ENCODE measurements around the gene DRAXIN. TPM values are rescaled to one million over a fixed set of nuclear protein-coding genes. Genes with fewer than 3 reads are reported as not detected.

DRAXIN gene
- total RNA-seq, 1 donor from 2014 or later, result 1.7 TPM

DNA sequence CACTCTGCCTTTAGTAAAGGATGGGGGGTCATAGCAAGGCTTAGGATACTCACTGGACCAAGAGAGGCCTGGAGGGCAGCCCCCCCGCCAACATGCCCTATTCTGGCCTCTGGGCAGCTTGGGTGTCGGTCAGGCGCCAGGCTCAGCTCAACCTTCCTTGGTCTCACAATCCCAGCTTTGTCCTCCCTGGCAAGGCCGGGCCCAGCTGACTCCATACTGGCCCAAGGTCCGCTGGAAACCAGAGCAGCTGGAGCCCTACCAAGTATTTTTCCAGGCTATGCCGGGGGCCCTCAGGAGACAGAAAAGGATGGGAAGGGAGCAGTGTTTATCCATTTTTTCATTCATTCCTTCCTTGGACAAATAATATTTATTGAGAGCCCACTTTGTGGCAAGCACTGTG lies 43.5 kb upstream of the DRAXIN start:
- Histone ChIP-seq H4K20me1 (ENCODE audit: insufficient read depth, low read length) (peaks cover 5% of the 10 kb centered on the region), H3K4me1 (ENCODE audit: insufficient read depth, low read length) (peaks cover 3% of the 10 kb centered on the region), H3K27ac (ENCODE audit: low read depth, low read length) (no peak overlapping the region), H3K36me3 (ENCODE audit: insufficient read depth, low read length) (no peaks in the 10 kb centered on the region), H3K4me2 (ENCODE audit: low read length) (no peak overlapping the region), H3K27me3 (ENCODE audit: insufficient read depth, low read length) (peaks cover 22% of the 10 kb centered on the region), H3K9me3 (ENCODE audit: insufficient read depth, low read depth, low read length) (no peaks in the 10 kb centered on the region), H3K4me3 (ENCODE audit: insufficient read depth, low read depth, low read length) (no peak overlapping the region), H3K9ac (ENCODE audit: low read length) (no peak overlapping the region), H3K79me2 (ENCODE audit: insufficient read depth, low read length) (no peaks in the 10 kb centered on the region), H2AFZ (ENCODE audit: low read depth, low read length) (no peak overlapping the region)
- DNase-seq (ENCODE audit: low read depth), result no peak
- no peak for TF ChIP-seq EZH2 (IDR thresholded peaks at IDR 0.05; ENCODE audit: insufficient read depth, low read length)
- no peak for TF ChIP-seq CTCF (IDR thresholded peaks at IDR 0.05; ENCODE audit: insufficient read depth, low read depth, low read length)
- H3K4me1 Mint-ChIP-seq (ENCODE audit: low read depth, unreplicated experiment), result peaks cover 3% of the 10 kb centered on the region
- no peak for FAIRE-seq
- no peak overlapping the region for H3K27ac Mint-ChIP-seq (ENCODE audit: unreplicated experiment)
- H3K9me3 Mint-ChIP-seq (ENCODE audit: unreplicated experiment), result no peaks in the 10 kb centered on the region
- H3K27me3 Mint-ChIP-seq (ENCODE audit: low read depth, unreplicated experiment), result peaks cover 13% of the 10 kb centered on the region
- H3K4me3 Mint-ChIP-seq (ENCODE audit: unreplicated experiment), result no peak overlapping the region
- no peaks in the 10 kb centered on the region for H3K36me3 Mint-ChIP-seq (ENCODE audit: low read depth, unreplicated experiment)

DNA sequence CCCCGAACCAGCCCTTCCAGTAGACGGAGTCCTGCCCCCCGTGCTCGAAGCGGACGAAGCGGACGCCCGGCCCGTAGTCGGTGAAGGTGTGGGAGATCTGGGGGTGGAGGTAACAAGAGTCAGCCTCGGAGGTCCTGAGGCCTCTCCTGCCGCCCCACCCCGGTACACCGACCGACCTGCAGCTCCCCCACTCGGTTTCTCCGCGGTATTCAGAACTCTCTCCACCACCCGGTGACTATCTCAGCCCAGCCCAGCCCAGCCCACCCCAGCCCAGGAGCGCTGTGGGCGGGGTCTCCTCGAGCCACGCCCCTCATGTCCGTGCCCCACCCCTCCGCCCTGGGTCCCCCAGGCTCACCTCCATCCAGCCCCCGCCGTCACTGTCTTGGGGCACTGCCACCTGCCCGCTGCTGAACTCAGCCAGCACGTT lies 42.8 kb upstream of the DRAXIN start:
- peaks cover 5% of the 10 kb centered on the region for H4K20me1 ChIP-seq (ENCODE audit: insufficient read depth, low read length)
- H3K4me3 Mint-ChIP-seq (ENCODE audit: unreplicated experiment), result no peak overlapping the region
- H3K4me2 ChIP-seq (ENCODE audit: low read length), result peak overlapping the region; percentile 15
- H3K36me3 Mint-ChIP-seq (ENCODE audit: low read depth, unreplicated experiment), result no peaks in the 10 kb centered on the region
- H2AFZ ChIP-seq (ENCODE audit: low read depth, low read length), result no peak overlapping the region
- no peaks in the 10 kb centered on the region for H3K79me2 ChIP-seq (ENCODE audit: insufficient read depth, low read length)
- no peak overlapping the region for H3K4me3 ChIP-seq (ENCODE audit: insufficient read depth, low read depth, low read length)
- H3K27me3 ChIP-seq (ENCODE audit: insufficient read depth, low read length), result peaks cover 19% of the 10 kb centered on the region
- H3K27ac Mint-ChIP-seq (ENCODE audit: unreplicated experiment), result no peak overlapping the region
- peaks cover 3% of the 10 kb centered on the region for H3K4me1 Mint-ChIP-seq (ENCODE audit: low read depth, unreplicated experiment)
- peaks cover 5% of the 10 kb centered on the region for H3K4me1 ChIP-seq (ENCODE audit: insufficient read depth, low read length)
- no peaks in the 10 kb centered on the region for H3K36me3 ChIP-seq (ENCODE audit: insufficient read depth, low read length)
- FAIRE-seq, result no peak
- DNase-seq (ENCODE audit: low read depth), result no peak
- no peak overlapping the region for H3K27ac ChIP-seq (ENCODE audit: low read depth, low read length)
- no peak overlapping the region for H3K9ac ChIP-seq (ENCODE audit: low read length)
- H3K9me3 Mint-ChIP-seq (ENCODE audit: unreplicated experiment), result no peaks in the 10 kb centered on the region
- no peaks in the 10 kb centered on the region for H3K9me3 ChIP-seq (ENCODE audit: insufficient read depth, low read depth, low read length)
- H3K27me3 Mint-ChIP-seq (ENCODE audit: low read depth, unreplicated experiment), result peaks cover 13% of the 10 kb centered on the region
- TF ChIP-seq EZH2 (IDR thresholded peaks at IDR 0.05; ENCODE audit: insufficient read depth, low read length) (no peak), CTCF (IDR thresholded peaks at IDR 0.05; ENCODE audit: insufficient read depth, low read depth, low read length) (no peak)

DNA sequence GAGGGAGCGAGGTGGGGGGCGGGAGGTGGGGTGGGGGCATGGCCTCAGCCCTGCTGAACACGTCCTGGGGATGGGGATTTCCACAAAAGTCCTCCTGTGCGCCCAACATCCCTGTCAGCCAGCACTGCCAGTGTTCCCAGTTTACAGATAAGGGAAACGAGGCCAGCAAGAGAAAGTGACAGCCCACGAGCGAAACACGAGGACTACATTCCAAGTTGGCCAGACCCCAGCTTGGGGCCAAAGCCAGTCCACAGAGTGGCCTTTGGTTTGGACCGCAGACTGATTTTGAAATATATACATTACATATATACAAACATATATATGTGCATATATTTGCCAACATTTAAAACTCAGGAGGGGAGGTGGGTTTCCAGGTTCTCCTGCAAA lies 42.3 kb upstream of the DRAXIN start:
- Histone ChIP-seq H3K27ac (ENCODE audit: low read depth, low read length) (no peak overlapping the region), H3K9me3 (ENCODE audit: insufficient read depth, low read depth, low read length) (no peaks in the 10 kb centered on the region), H4K20me1 (ENCODE audit: insufficient read depth, low read length) (peaks cover 5% of the 10 kb centered on the region), H3K79me2 (ENCODE audit: insufficient read depth, low read length) (no peaks in the 10 kb centered on the region), H3K27me3 (ENCODE audit: insufficient read depth, low read length) (peaks cover 19% of the 10 kb centered on the region), H3K4me1 (ENCODE audit: insufficient read depth, low read length) (peaks cover 8% of the 10 kb centered on the region), H2AFZ (ENCODE audit: low read depth, low read length) (no peak overlapping the region), H3K36me3 (ENCODE audit: insufficient read depth, low read length) (no peaks in the 10 kb centered on the region), H3K9ac (ENCODE audit: low read length) (no peak overlapping the region), H3K4me3 (ENCODE audit: insufficient read depth, low read depth, low read length) (no peak overlapping the region), H3K4me2 (ENCODE audit: low read length) (no peak overlapping the region)
- no peaks in the 10 kb centered on the region for H3K36me3 Mint-ChIP-seq (ENCODE audit: low read depth, unreplicated experiment)
- TF ChIP-seq EZH2 (IDR thresholded peaks at IDR 0.05; ENCODE audit: insufficient read depth, low read length) (no peak), CTCF (IDR thresholded peaks at IDR 0.05; ENCODE audit: insufficient read depth, low read depth, low read length) (no peak)
- H3K27ac Mint-ChIP-seq (ENCODE audit: unreplicated experiment), result no peak overlapping the region
- no peaks in the 10 kb centered on the region for H3K9me3 Mint-ChIP-seq (ENCODE audit: unreplicated experiment)
- peaks cover 3% of the 10 kb centered on the region for H3K4me1 Mint-ChIP-seq (ENCODE audit: low read depth, unreplicated experiment)
- peaks cover 13% of the 10 kb centered on the region for H3K27me3 Mint-ChIP-seq (ENCODE audit: low read depth, unreplicated experiment)
- no peak for FAIRE-seq
- no peak overlapping the region for H3K4me3 Mint-ChIP-seq (ENCODE audit: unreplicated experiment)
- DNase-seq (ENCODE audit: low read depth), result no peak
